ENCODE results near the gene VPS13D. TPM values are rescaled to one million over a fixed set of nuclear protein-coding genes. Genes with fewer than 3 reads are reported as not detected.

Gene VPS13D
- total and polyA plus RNA-seq, 2 experiments from 2014 or later: 10.7 to 34.9 TPM

DNA sequence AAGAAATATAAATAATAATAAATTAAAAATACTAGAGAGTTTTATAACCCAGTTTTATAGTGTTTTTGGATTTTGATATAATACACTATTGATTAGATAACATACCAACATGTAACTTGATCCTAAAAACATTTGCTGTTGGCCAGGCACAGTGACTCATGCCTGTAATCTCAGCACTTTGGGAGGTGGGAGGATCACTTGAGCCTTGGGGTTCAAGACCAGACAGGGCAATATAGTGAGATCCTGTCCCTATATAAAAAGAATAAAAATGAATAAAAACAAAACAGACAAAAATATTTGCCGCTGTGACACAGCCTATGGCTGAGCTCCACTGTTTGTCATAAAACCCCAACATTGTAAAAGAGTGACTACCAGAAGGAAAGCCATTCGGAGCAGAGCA, 26.1 kb downstream of the VPS13D start:
- Mint-ChIP-seq H3K27ac (no peak overlapping the region), H3K4me3 (no peak overlapping the region), H3K36me3 (ENCODE audit: low read depth) (peaks cover 27% of the 10 kb centered on the region), H3K9me3 (no peaks in the 10 kb centered on the region), H3K27me3 (ENCODE audit: insufficient read depth, low read depth, poor library complexity) (peaks cover 4% of the 10 kb centered on the region), H3K4me1 (no peaks in the 10 kb centered on the region)
- DNase-seq (ENCODE audit: low spot score): no peak
- Histone ChIP-seq H3K4me3 (no peak overlapping the region), H3K27me3 (ENCODE audit: insufficient read depth) (no peaks in the 10 kb centered on the region), H3K9me2 (ENCODE audit: insufficient read depth) (no peaks in the 10 kb centered on the region), H3K79me2 (replicated peaks; ENCODE audit: insufficient read depth) (no peaks in the 10 kb centered on the region), H3K36me3 (ENCODE audit: insufficient read depth) (peaks cover 11% of the 10 kb centered on the region), H3K27ac (ENCODE audit: low read depth) (no peak overlapping the region), H3K4me1 (ENCODE audit: insufficient read depth) (no peaks in the 10 kb centered on the region), H2AFZ (no peak overlapping the region), H3F3A (replicated peaks; ENCODE audit: low read depth) (no peaks in the 10 kb centered on the region), H3K4me2 (no peak overlapping the region), H4K20me1 (replicated peaks; ENCODE audit: insufficient read depth) (0 out of 2 replicates have a peak, but pooled peaks cover 4% of the 10 kb centered on the region)
- ATAC-seq: no peak
- TF ChIP-seq NANOG (IDR thresholded peaks at IDR 0.05; ENCODE audit: borderline replicate concordance): no peak
- no peak for TF ChIP-seq ZNF331 (CRISPR knock-in tag; IDR thresholded peaks at IDR 0.05; ENCODE audit: low read depth)
- TF ChIP-seq STAT1 (IDR thresholded peaks at IDR 0.05; ENCODE audit: unreplicated experiment): no peak
- TF ChIP-seq, protein P1, sequence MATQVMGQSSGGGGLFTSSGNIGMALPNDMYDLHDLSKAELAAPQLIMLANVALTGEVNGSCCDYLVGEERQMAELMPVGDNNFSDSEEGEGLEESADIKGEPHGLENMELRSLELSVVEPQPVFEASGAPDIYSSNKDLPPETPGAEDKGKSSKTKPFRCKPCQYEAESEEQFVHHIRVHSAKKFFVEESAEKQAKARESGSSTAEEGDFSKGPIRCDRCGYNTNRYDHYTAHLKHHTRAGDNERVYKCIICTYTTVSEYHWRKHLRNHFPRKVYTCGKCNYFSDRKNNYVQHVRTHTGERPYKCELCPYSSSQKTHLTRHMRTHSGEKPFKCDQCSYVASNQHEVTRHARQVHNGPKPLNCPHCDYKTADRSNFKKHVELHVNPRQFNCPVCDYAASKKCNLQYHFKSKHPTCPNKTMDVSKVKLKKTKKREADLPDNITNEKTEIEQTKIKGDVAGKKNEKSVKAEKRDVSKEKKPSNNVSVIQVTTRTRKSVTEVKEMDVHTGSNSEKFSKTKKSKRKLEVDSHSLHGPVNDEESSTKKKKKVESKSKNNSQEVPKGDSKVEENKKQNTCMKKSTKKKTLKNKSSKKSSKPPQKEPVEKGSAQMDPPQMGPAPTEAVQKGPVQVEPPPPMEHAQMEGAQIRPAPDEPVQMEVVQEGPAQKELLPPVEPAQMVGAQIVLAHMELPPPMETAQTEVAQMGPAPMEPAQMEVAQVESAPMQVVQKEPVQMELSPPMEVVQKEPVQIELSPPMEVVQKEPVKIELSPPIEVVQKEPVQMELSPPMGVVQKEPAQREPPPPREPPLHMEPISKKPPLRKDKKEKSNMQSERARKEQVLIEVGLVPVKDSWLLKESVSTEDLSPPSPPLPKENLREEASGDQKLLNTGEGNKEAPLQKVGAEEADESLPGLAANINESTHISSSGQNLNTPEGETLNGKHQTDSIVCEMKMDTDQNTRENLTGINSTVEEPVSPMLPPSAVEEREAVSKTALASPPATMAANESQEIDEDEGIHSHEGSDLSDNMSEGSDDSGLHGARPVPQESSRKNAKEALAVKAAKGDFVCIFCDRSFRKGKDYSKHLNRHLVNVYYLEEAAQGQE (IDR thresholded peaks at IDR 0.05; ENCODE audit: unreplicated experiment): no peak
- no peak for TF ChIP-seq POLR2AphosphoS5 (IDR thresholded peaks at IDR 0.05; ENCODE audit: low read depth)
- TF ChIP-seq, protein P2, sequence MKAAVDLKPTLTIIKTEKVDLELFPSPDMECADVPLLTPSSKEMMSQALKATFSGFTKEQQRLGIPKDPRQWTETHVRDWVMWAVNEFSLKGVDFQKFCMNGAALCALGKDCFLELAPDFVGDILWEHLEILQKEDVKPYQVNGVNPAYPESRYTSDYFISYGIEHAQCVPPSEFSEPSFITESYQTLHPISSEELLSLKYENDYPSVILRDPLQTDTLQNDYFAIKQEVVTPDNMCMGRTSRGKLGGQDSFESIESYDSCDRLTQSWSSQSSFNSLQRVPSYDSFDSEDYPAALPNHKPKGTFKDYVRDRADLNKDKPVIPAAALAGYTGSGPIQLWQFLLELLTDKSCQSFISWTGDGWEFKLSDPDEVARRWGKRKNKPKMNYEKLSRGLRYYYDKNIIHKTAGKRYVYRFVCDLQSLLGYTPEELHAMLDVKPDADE (IDR thresholded peaks at IDR 0.05): no peak
- no peak for TF ChIP-seq ZNF114 (CRISPR knock-in tag; IDR thresholded peaks at IDR 0.05)
- TF ChIP-seq JUNB (IDR thresholded peaks at IDR 0.05; ENCODE audit: unreplicated experiment): no peak
- no peak for TF ChIP-seq EZH2 (IDR thresholded peaks at IDR 0.05; ENCODE audit: low read depth, unreplicated experiment)

DNA sequence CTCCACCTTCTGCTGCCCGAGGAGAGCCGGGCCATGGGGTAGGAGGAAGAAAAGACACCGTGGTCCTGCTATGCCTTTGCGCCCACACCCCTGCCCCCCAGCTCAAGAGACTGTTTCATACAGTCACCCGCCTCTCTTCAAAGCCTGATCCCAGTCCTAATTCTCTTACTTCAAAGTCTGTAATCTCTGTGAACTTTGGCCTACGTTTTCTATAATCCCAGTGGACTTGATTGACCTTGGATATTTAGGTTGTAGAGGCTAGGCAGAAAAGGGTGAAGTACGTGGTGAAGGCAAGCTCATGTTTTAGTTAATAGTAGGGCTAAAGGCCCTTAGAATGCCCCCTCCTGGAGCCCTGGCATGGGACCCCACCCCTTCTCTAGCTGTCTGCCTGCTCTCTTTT, 28.4 kb downstream of the VPS13D start:
- H3K79me2 ChIP-seq (replicated peaks; ENCODE audit: insufficient read depth): no peaks in the 10 kb centered on the region
- Mint-ChIP-seq H3K9me3 (no peaks in the 10 kb centered on the region; the same call in 2 of the 3 replicates), H3K27me3 (ENCODE audit: insufficient read depth, low read depth, poor library complexity) (peaks cover 4% of the 10 kb centered on the region), H3K36me3 (ENCODE audit: low read depth) (peaks cover 35% of the 10 kb centered on the region), H3K4me3 (no peak overlapping the region), H3K4me1 (no peaks in the 10 kb centered on the region), H3K27ac (no peak overlapping the region)
- H3F3A ChIP-seq (replicated peaks; ENCODE audit: low read depth): no peaks in the 10 kb centered on the region
- H3K9me2 ChIP-seq (ENCODE audit: insufficient read depth): no peaks in the 10 kb centered on the region
- ATAC-seq (no peak), DNase-seq (ENCODE audit: low spot score) (no peak)
- no peak overlapping the region for H3K27ac ChIP-seq (ENCODE audit: low read depth)
- peaks cover 27% of the 10 kb centered on the region for H3K36me3 ChIP-seq (ENCODE audit: insufficient read depth)
- no peak overlapping the region for H2AFZ ChIP-seq
- H3K4me1 ChIP-seq (ENCODE audit: insufficient read depth): no peaks in the 10 kb centered on the region
- H3K4me3 ChIP-seq: no peak overlapping the region
- H4K20me1 ChIP-seq (replicated peaks; ENCODE audit: insufficient read depth): 0 out of 2 replicates have a peak, but pooled peaks cover 7% of the 10 kb centered on the region
- H3K4me2 ChIP-seq: no peak overlapping the region
- H3K27me3 ChIP-seq (ENCODE audit: insufficient read depth): no peaks in the 10 kb centered on the region
- TF ChIP-seq, protein P2 (IDR thresholded peaks at IDR 0.05): no peak
- TF ChIP-seq, protein P3, sequence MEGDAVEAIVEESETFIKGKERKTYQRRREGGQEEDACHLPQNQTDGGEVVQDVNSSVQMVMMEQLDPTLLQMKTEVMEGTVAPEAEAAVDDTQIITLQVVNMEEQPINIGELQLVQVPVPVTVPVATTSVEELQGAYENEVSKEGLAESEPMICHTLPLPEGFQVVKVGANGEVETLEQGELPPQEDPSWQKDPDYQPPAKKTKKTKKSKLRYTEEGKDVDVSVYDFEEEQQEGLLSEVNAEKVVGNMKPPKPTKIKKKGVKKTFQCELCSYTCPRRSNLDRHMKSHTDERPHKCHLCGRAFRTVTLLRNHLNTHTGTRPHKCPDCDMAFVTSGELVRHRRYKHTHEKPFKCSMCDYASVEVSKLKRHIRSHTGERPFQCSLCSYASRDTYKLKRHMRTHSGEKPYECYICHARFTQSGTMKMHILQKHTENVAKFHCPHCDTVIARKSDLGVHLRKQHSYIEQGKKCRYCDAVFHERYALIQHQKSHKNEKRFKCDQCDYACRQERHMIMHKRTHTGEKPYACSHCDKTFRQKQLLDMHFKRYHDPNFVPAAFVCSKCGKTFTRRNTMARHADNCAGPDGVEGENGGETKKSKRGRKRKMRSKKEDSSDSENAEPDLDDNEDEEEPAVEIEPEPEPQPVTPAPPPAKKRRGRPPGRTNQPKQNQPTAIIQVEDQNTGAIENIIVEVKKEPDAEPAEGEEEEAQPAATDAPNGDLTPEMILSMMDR (conservative IDR thresholded peaks at IDR 0.05; ENCODE audit: low read depth in 2 of 2): no peak
- no peak for TF ChIP-seq ZNF114 (CRISPR knock-in tag; IDR thresholded peaks at IDR 0.05)
- no peak for TF ChIP-seq JUNB (IDR thresholded peaks at IDR 0.05; ENCODE audit: unreplicated experiment)
- no peak for TF ChIP-seq EZH2 (IDR thresholded peaks at IDR 0.05; ENCODE audit: low read depth, unreplicated experiment)
- no peak for TF ChIP-seq CREB1 (CRISPR knock-in tag; IDR thresholded peaks at IDR 0.05; ENCODE audit: low read depth)
- no peak for TF ChIP-seq STAT1 (IDR thresholded peaks at IDR 0.05; ENCODE audit: unreplicated experiment)

Measured in GM23338 (cell line).